HUES64 (cell line): Measurements from ENCODE around the gene MANEA. TPM values are rescaled to one million over a fixed set of nuclear protein-coding genes. Genes with fewer than 3 reads are reported as not detected.

ENCODE experiments used
- H3K27ac ChIP-seq: 2 replicates; pipeline ENCODE4 v1.7.0; 2013; ENCODE audit warnings: low read depth, low read length, inconsistent platforms
- H3K27me3 ChIP-seq: 2 replicates; pipeline ENCODE4 v1.6.1; 2013; ENCODE audit warnings: mild to moderate bottlenecking, low read length; ENCODE audit not compliant: insufficient read depth
- H3K36me3 ChIP-seq: 2 replicates; pipeline ENCODE4 v1.6.1; 2013; ENCODE audit warnings: mild to moderate bottlenecking, low read length; ENCODE audit not compliant: insufficient read depth
- H3K4me1 ChIP-seq: 2 replicates; pipeline ENCODE4 v1.6.1; 2013; ENCODE audit warnings: mild to moderate bottlenecking, low read length, moderate library complexity; ENCODE audit not compliant: insufficient read depth
- H3K4me3 ChIP-seq: 2 replicates; pipeline ENCODE4 v1.5.1; 2013; ENCODE audit warnings: mild to moderate bottlenecking, low read length, moderate library complexity
- H3K9ac ChIP-seq: 2 replicates; pipeline ENCODE4 v1.6.1; 2013; ENCODE audit warnings: mild to moderate bottlenecking, low read depth, low read length
- H3K9me3 ChIP-seq: 2 replicates; pipeline ENCODE4 v1.6.1; 2013; ENCODE audit warnings: low read depth, low read length; ENCODE audit not compliant: insufficient read depth
- WGBS: fragments of 150-250, 120-280 bp; methylation state at CpG from one replicate; pipeline ENCODE4 v1.1.7; 2013; ENCODE audit warnings: missing lambda C conversion rate; 5-methylcytosine and 5-hydroxymethylcytosine counted together
- polyA plus RNA-seq, 2 experiments: library from polyadenylated mRNA; stranded (reverse); fragments of 50-300 nt; gene quantifications; one replicate each; pipeline ENCODE4 v1.2.3, GENCODE V29; 2013

Gene MANEA, protein sequence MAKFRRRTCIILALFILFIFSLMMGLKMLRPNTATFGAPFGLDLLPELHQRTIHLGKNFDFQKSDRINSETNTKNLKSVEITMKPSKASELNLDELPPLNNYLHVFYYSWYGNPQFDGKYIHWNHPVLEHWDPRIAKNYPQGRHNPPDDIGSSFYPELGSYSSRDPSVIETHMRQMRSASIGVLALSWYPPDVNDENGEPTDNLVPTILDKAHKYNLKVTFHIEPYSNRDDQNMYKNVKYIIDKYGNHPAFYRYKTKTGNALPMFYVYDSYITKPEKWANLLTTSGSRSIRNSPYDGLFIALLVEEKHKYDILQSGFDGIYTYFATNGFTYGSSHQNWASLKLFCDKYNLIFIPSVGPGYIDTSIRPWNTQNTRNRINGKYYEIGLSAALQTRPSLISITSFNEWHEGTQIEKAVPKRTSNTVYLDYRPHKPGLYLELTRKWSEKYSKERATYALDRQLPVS
- 11.6 TPM for polyA plus RNA-seq (2013, experiment 1 of 2)
- 13.4 TPM for polyA plus RNA-seq (2013, experiment 2 of 2)

DNA sequence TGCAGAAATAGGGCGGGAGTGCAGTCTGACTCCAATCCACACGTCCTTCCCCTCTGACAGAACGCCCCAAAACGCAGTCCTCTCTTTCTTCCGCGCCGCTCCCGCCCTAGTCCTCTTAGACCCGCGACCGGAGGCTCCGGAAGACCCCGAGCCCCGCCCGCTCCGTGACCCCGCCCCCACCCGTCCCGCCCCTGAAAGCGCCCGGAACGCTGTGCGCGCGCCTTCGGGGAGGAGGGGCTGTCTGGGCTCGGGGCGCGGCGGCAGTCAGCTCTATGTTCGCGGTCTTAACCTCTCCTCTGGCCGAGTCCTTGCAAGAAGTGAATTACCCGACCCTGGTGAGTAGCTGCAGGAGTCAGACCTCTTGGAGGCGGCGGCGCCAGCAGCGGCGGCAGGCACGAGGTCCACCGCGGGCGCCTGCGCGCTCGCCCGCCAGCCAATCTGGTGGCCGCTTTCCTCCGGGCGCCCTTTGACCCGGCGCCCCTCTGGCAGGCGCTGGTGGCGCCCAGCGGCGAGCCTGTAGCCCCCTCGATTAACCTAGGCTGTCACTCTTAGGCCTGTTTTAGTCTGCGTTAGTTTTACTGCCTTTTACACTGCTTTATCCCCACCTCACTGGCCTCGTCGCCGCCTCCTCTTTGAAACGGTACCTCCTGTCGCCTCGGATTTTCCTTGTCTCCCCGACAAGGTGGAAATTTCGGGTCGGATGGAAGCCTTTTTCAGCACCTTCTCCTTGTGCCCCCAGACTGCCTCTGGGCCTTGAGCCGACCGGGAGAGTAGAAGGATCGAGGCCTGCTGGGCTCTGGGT lies at the start of gene MANEA:
Gene MANEA, plus strand, starts transcription at position 232 of the 802 bp plus-strand sequence. CDS start 8,905 bp downstream, outside the sequence.
- no peaks in the 10 kb centered on the region for H3K27me3 ChIP-seq
- peak within 1 kb of the TSS; percentile 87 for H3K27ac ChIP-seq
- peaks cover 12% of the 10 kb centered on the region for H3K4me1 ChIP-seq
- peaks cover 2% of the 10 kb centered on the region; the same call in 1 of the 2 replicates for H3K9me3 ChIP-seq
- peak within 1 kb of the TSS; percentile 80 for H3K9ac ChIP-seq
- peak within 1 kb of the TSS; percentile 78 for H3K4me3 ChIP-seq
- under 1% methylated on average over 70 of the region's 70 CpGs for WGBS
- peaks cover under 1% of the 10 kb centered on the region; the same call in 1 of the 2 replicates for H3K36me3 ChIP-seq

DNA sequence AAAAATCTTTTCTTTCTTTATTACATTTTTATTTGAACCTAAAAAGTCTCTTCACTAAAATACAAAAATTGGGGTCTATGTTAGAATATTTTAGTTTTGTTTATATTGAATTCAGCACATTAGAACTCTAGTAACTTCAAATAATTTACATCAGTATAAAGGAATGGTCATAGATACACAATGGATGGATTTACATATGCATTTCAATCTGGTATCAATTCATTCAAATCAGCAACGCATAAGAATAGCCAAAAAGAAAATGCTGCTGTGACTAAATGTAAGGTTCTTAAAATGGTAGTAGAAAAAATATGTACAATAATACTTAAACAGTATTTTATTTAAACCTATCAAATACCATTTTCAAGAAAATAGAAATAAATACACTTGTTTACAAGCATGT lies 47.6 kb upstream of the MANEA start:
- WGBS: no CpG with 5 or more reads among the region's 1 CpG
- Histone ChIP-seq H3K4me1 (peaks cover 36% of the 10 kb centered on the region), H3K36me3 (no peaks in the 10 kb centered on the region), H3K9ac (no peak overlapping the region), H3K27me3 (no peaks in the 10 kb centered on the region), H3K4me3 (peak overlapping the region; percentile 12; the same call in 1 of the 2 replicates), H3K27ac (peak overlapping the region; percentile 85; the same call in 1 of the 2 replicates), H3K9me3 (no peaks in the 10 kb centered on the region)

DNA sequence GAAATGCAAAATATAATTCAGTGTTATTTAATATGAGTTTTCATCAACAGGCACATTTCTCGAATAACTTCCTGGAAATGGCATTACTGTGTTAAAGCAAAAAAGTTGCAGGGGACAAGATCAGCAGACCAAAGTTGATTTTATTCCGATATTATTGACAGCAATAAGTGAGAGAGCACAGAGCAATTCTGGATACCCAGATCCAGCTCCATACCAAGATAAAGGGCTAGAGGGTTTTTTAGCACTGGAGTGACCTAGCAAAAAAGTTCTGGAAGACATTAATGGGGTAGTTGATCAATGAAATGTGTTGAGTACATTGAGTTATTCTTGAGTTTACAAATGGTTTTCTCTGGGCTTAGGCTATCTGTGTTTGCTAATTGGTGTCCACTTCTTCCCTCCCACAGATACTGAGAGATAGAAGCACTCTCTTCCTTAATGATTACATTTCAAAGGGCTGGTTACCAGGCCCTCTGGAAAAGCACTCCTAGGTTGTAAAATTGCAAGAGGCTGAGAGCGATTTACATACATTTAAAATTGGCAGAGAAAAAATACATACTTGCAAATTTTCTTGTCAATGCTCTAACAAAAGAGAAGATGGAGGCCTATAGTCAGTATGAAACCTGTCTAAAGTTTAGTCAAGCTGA lies 47.0 kb upstream of the MANEA start:
- 53% methylated on average over 3 of the region's 3 CpGs for WGBS
- H3K9me3 ChIP-seq: no peaks in the 10 kb centered on the region
- no peaks in the 10 kb centered on the region for H3K36me3 ChIP-seq
- no peak overlapping the region; the same call in 1 of the 2 replicates for H3K9ac ChIP-seq
- H3K4me3 ChIP-seq: peak overlapping the region; percentile 12; the same call in 1 of the 2 replicates
- no peaks in the 10 kb centered on the region for H3K27me3 ChIP-seq
- H3K27ac ChIP-seq: peak overlapping the region; percentile 85; the same call in 1 of the 2 replicates
- H3K4me1 ChIP-seq: peaks cover 36% of the 10 kb centered on the region

DNA sequence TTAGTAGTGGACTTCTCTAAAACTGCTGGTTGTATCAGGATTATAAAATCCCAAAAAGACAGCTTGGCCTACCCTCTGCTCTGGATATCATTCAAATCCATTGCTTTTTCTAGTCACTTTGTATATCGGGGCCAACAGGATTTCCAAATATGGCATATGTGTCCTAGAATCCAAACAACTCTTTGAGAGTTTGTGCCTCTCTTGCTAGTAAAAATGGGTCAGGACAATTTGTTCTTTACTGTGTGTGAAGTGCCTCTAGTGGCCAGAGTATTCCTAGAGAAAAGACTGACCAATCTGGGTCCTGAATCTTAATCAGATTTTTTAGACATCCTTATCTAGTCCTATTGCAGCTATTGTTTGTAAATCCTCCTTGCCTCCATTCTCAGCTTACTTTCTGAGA lies 33.5 kb upstream of the MANEA start:
- Histone ChIP-seq H3K27ac (no peak overlapping the region), H3K27me3 (no peaks in the 10 kb centered on the region), H3K9me3 (no peaks in the 10 kb centered on the region), H3K9ac (no peak overlapping the region), H3K4me1 (peaks cover 13% of the 10 kb centered on the region; the same call in 1 of the 2 replicates), H3K4me3 (no peak overlapping the region), H3K36me3 (no peaks in the 10 kb centered on the region)
- WGBS: 88% methylated on average over 1 of the region's 1 CpG

DNA sequence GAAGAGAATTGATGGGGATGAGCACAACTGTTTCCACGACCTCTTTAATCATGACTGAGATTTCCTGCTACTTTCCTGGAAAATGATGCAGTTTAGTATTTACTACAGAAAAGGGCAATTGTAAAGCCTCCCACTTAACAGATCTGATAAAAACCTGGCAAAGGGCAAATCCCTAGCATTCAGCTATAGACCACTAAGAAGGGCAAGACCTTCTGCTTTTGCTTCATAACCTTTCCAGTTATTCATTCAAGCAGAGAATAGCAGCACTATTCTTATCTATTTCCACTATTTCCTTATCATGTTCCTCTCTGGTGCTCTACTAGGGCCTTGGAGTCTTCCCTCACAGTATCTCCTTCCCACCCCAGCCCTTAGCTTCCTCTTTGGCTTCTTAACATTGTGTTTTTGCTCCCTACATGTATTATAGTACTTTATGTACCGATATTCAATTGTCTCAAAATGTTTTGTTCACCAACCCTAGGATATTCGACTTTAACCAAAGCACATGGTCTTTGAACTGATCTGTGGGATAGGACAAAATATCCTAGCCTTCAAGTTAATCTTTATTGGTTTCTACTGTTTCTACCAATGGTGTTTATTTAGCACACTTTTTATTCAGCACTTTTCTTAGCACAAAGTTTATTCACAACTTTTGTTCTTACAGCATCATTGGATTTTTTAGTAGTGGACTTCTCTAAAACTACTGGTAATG lies 32.7 kb upstream of the MANEA start:
- no peak overlapping the region for H3K9ac ChIP-seq
- H3K9me3 ChIP-seq: no peaks in the 10 kb centered on the region
- H3K27me3 ChIP-seq: no peaks in the 10 kb centered on the region
- H3K36me3 ChIP-seq: no peaks in the 10 kb centered on the region
- no peak overlapping the region for H3K27ac ChIP-seq
- H3K4me3 ChIP-seq: no peak overlapping the region
- peaks cover 7% of the 10 kb centered on the region; the same call in 1 of the 2 replicates for H3K4me1 ChIP-seq
- 67% methylated on average over 3 of the region's 3 CpGs for WGBS

DNA sequence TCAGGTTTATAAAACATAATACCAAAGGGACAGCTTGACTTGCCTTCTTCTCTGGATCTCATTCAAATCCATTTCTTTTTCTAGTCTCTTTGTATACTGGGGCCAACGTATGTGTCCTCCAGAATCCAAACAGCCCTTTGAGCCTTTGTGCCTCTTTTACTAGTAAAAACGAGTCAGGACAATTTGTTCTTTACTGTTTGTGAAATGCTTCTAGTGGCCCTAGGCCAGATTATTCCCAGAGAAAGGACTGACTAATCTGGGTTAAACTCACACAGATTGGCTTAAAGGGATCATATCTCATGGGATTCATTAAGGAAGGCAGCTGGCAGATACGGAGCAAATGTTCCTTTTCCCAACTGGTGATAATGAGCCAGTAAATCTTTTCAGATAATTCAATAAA lies 32.1 kb upstream of the MANEA start:
- H3K36me3 ChIP-seq: no peaks in the 10 kb centered on the region
- no peaks in the 10 kb centered on the region for H3K27me3 ChIP-seq
- no peaks in the 10 kb centered on the region for H3K9me3 ChIP-seq
- WGBS: 83% methylated on average over 3 of the region's 3 CpGs
- H3K4me3 ChIP-seq: no peak overlapping the region
- H3K9ac ChIP-seq: no peak overlapping the region
- no peak overlapping the region for H3K27ac ChIP-seq
- H3K4me1 ChIP-seq: peaks cover 7% of the 10 kb centered on the region; the same call in 1 of the 2 replicates

DNA sequence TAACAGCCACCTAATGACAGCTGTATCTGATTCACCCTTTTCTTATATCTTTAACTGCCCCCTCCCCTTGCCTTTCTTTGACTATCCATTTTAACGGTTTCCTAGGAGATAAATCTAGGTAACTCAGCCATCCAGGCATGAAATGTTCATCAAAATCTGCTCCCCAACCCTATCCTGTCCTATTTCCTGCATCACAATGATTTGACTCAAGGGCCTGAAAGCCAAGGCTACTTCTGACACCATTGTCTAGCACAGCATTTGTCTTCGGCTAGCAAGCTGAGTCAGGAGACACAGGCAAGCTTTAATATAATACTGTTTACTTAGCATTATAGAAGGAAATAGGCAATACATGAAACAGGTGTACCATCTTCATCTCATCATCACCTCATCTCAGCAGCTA lies 31.6 kb upstream of the MANEA start:
- Histone ChIP-seq H3K36me3 (no peaks in the 10 kb centered on the region), H3K27me3 (no peaks in the 10 kb centered on the region), H3K4me3 (no peak overlapping the region), H3K27ac (no peak overlapping the region), H3K4me1 (peaks cover 7% of the 10 kb centered on the region; the same call in 1 of the 2 replicates), H3K9ac (no peak overlapping the region), H3K9me3 (no peaks in the 10 kb centered on the region)
- 89% methylated on average over 2 of the region's 2 CpGs for WGBS

DNA sequence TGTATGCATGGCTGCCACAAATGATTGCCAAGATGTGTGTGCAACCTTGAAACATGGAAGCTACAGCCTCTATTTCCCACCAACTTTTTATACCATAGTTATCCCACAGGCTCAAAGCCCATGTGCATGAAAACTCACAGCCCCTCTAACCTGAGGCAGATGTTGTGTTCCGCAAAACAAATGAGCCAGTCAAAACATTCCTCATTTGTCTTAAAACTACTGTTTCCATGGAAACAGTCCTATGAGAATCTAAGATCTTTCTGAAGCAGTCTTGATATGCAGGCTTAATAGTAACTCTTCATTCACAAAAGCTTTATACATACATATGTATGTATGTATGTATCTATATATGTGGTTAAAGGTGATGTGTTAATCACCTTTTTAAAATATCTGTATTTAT lies 31.2 kb upstream of the MANEA start:
- H3K4me3 ChIP-seq: no peak overlapping the region
- H3K4me1 ChIP-seq: peaks cover 7% of the 10 kb centered on the region; the same call in 1 of the 2 replicates
- 92% methylated on average over 1 of the region's 1 CpG for WGBS
- H3K36me3 ChIP-seq: no peaks in the 10 kb centered on the region
- H3K9me3 ChIP-seq: no peaks in the 10 kb centered on the region
- H3K27ac ChIP-seq: no peak overlapping the region
- H3K9ac ChIP-seq: no peak overlapping the region
- no peaks in the 10 kb centered on the region for H3K27me3 ChIP-seq

DNA sequence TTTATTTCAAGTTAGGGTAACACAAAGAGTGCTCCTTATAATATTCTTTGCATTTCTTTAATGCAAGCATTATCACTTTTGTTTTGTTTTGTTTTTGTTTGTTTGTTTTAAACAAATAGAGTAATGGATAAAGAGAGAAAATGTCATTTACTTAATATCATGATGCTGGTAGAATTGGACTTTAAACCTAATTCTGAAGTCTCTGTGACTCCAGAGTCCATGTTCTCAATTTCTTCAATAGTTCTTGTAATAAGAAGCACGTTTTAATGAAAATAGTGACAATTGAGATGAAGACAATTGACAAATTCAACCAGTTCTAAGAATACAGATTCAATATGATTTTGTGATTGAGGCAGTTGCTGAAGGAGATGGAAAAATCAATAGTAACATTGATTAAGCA lies 30.3 kb upstream of the MANEA start:
- Histone ChIP-seq H3K27me3 (no peaks in the 10 kb centered on the region), H3K9ac (no peak overlapping the region), H3K36me3 (no peaks in the 10 kb centered on the region), H3K4me1 (peaks cover 7% of the 10 kb centered on the region; the same call in 1 of the 2 replicates), H3K4me3 (no peak overlapping the region), H3K9me3 (no peaks in the 10 kb centered on the region), H3K27ac (no peak overlapping the region)
- WGBS: 100% methylated on average over 1 of the region's 1 CpG

DNA sequence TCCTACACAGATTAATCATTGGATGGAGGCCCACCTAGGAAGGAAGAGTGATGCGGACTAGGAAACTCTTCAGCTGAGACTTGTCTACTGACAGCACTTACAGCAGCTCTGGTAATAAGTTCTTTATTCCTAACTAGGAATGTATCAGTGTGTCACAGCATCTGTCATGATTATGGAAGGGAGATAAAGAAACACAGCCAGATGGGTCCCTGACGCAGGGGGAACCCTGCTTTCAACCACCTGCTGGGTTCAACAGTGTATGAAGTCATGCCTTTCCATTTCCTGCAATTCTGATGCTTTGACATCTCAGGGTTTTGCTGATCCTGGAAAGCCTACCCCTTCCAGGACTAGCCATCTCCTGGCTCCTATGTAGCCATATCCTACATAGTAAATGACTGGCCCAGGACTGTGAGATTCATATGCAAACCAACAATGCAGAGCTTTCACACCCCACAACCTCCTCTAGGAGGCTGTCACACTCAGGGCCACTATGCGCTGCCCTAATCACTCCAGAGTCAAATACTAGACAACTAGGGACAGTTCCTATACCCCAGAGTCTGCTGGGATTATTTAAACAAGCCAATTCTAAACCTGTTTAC lies 29.0 kb upstream of the MANEA start:
- 91% methylated on average over 3 of the region's 3 CpGs for WGBS
- Histone ChIP-seq H3K4me1 (peaks cover 7% of the 10 kb centered on the region; the same call in 1 of the 2 replicates), H3K4me3 (no peak overlapping the region), H3K27me3 (no peaks in the 10 kb centered on the region), H3K9me3 (no peaks in the 10 kb centered on the region), H3K27ac (no peak overlapping the region), H3K36me3 (no peaks in the 10 kb centered on the region), H3K9ac (no peak overlapping the region)
